Spleen (tissue), 11 donors: ENCODE measurements around the gene GRIP1. TPM values are rescaled to one million over a fixed set of nuclear protein-coding genes. Genes with fewer than 3 reads are reported as not detected.

Experiments used
- DNase-seq: peaks from one replicate; pipeline ENCODE4 v3.0.0-alpha.2; 2020
- H3K27ac ChIP-seq, 8 donors: fragments of 200-600 bp; sonication (generic) in 7 of 8; 1 replicate in 4 of 8; 2 replicates in 4 of 8; pipeline versions ENCODE4 v1.5.0 to v1.8.0; 2016 to 2021; ENCODE audit warnings: inconsistent platforms in 4 of 8, mild to moderate bottlenecking in 4 of 8, moderate library complexity in 1 of 8
- H3K27me3 ChIP-seq, 7 donors: fragments of 200-600 bp; sonication (generic) in 6 of 7; replicated peaks in 1 of 7; 1 replicate in 4 of 7; 2 replicates in 3 of 7; pipeline versions ENCODE4 v1.5.0 to v1.8.0; 2016 to 2021; ENCODE audit warnings: inconsistent platforms in 3 of 7, mild to moderate bottlenecking in 1 of 7
- H3K36me3 ChIP-seq, 6 donors: fragments of 200-600 bp; sonication (generic) in 5 of 6; 1 replicate in 4 of 6; 2 replicates in 2 of 6; pipeline versions ENCODE4 v1.5.0 to v1.8.0; 2016 to 2021; ENCODE audit warnings: inconsistent platforms in 2 of 6
- H3K4me1 ChIP-seq, 6 donors: fragments of 200-600 bp; sonication (generic) in 5 of 6; 1 replicate in 3 of 6; 2 replicates in 3 of 6; pipeline versions ENCODE4 v1.5.0 to v1.8.0; 2016 to 2021; ENCODE audit warnings: inconsistent platforms in 3 of 6
- H3K4me3 ChIP-seq, 8 donors: fragments of 200-600 bp; sonication (generic) in 7 of 8; 1 replicate in 4 of 8; 2 replicates in 4 of 8; pipeline versions ENCODE4 v1.5.0 to v1.8.0; 2016 to 2021; ENCODE audit warnings: inconsistent platforms in 4 of 8, mild to moderate bottlenecking in 4 of 8, moderate library complexity in 2 of 8
- H3K9me3 ChIP-seq, 8 donors: fragments of 200-600 bp; sonication (generic) in 7 of 8; 1 replicate in 4 of 8; 2 replicates in 4 of 8; pipeline versions ENCODE4 v1.5.0 to v1.8.0; 2016 to 2021; ENCODE audit warnings: inconsistent platforms in 4 of 8
- POLR2A ChIP-seq, 3 donors: fragments of 450-650 bp; IDR thresholded peaks; one replicate each; pipeline ENCODE4 v1.5.1; 2017; ENCODE audit warnings: antibody characterized with exemption in 3 of 3, mild to moderate bottlenecking in 1 of 3
- POLR2AphosphoS5 ChIP-seq, 3 donors: sonication (generic); formaldehyde crosslinking; IDR thresholded peaks; one replicate each; pipeline ENCODE4 v1.5.1; 2017; ENCODE audit warnings: antibody characterized with exemption in 3 of 3
- WGBS, 5 donors: extraction: QIAGEN DNeasy Blood & Tissue Kit in 3 of 5; methylation state at CpG; one replicate each; pipeline versions ENCODE4 v1.1.5 to v1.1.7; 2013 to 2018; 5-methylcytosine and 5-hydroxymethylcytosine counted together
- intact Hi-C: fragments of 100-400 bp; cut with DNase I; formaldehyde crosslinking; loops from one replicate; pipeline ENCODE4 v1.15.0; 2023; ENCODE audit warnings: low total_unique reads
- polyA plus RNA-seq, 3 donors: library from polyadenylated mRNA; stranded (reverse); fragments of 200-250 nt; gene quantifications; one replicate each; pipeline ENCODE4 v1.2.1, GENCODE V29; 2013
- total RNA-seq, 7 donors: library from RNA; depleted of rRNA in 3 of 7; stranded (reverse); fragments of >200 nt in 3 of 7; fragmentation: NEBNext Ultra II Directional in 4 of 7; extraction: Animal tissue kit (Norgen Biotek cat#: 25700) in 4 of 7; gene quantifications; one replicate each; pipeline versions ENCODE4 v1.1.0 to v1.2.1, GENCODE V29; 2016 to 2021
- TF ChIP-seq, protein P1 (sequence below), 11 experiments: fragments of 200-600 bp in 7 of 11; fragments of 450-650 bp in 4 of 11; sonication (generic) in 4 of 11; IDR thresholded peaks in 8 of 11; conservative IDR thresholded peaks in 3 of 11; 1 replicate in 7 of 11; 2 replicates in 4 of 11; pipeline versions ENCODE4 v1.4.0 to v1.8.0; 2016 to 2021; ENCODE audit warnings: antibody characterized with exemption in 11 of 11, inconsistent platforms in 4 of 11, mild to moderate bottlenecking in 1 of 11
- donor health status: healthy with polysubstance abuse.
- donor health status: DM: no; HTN: no; CAD: no; lungs with moderate emphysema.
- donor health status: DM: no; HTN: no; CAD: no.
- donor health status: Bipolar disorder and iron deficiency.
- donor health status: healthy.
- donor health status: DM: no; HTN: no; CAD: no.
- donor health status: DM: yes; HTN: yes; CAD: no.

Gene GRIP1
- total and polyA plus RNA-seq, 10 donors, result 0.35 to 15.2 (median 4.8) TPM

DNA sequence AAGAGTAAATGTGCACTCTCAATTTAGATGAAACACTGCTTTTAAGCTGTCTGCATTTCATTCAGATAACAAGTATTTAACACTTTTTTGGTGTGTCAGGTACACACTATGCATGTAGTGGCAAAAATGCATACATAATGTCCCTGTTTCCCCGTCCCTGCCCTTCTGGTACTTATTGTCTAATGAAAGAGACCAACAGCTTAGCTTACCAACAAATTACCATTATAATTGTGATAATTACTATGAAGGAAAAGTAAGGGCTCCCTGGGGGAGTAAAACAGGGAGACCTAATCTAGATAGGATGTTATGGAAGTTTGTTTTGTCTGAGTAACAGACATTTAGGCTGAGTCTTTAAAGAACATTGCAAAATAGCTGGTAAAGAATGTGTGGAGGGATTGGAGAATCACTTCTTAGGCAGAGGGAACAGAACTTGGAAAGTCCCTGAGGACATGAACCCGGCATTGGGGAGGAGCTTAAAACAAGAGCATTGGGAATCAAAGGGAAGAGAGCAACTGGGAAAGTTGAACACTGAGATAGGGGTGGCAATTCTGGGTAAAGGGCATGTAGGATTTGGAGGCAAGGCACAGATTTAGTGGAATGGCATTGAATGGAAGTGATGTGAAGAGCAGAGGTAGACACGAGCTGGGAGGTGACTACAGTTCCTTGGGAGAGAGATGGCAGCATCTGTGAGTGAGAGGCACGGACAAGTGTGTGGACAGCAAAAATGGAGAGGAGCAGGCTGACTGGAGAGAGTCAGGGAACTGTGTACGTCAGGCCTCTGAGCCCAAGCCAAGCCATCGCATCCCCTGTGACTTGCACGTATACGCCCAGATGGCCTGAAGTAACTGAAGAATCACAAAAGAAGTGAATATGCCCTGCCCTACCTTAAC lies 181.6 kb downstream of the GRIP1 start:
- no peaks in the 10 kb centered on the region for H3K9me3 ChIP-seq
- no peak for DNase-seq
- TF ChIP-seq POLR2A (IDR thresholded peaks at IDR 0.05), result no peak
- TF ChIP-seq, protein P1, sequence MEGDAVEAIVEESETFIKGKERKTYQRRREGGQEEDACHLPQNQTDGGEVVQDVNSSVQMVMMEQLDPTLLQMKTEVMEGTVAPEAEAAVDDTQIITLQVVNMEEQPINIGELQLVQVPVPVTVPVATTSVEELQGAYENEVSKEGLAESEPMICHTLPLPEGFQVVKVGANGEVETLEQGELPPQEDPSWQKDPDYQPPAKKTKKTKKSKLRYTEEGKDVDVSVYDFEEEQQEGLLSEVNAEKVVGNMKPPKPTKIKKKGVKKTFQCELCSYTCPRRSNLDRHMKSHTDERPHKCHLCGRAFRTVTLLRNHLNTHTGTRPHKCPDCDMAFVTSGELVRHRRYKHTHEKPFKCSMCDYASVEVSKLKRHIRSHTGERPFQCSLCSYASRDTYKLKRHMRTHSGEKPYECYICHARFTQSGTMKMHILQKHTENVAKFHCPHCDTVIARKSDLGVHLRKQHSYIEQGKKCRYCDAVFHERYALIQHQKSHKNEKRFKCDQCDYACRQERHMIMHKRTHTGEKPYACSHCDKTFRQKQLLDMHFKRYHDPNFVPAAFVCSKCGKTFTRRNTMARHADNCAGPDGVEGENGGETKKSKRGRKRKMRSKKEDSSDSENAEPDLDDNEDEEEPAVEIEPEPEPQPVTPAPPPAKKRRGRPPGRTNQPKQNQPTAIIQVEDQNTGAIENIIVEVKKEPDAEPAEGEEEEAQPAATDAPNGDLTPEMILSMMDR (IDR thresholded peaks at IDR 0.05 in 8 of 11, conservative IDR thresholded peaks at IDR 0.05 in 3 of 11), result no peak
- TF ChIP-seq POLR2AphosphoS5 (IDR thresholded peaks at IDR 0.05), result no peak
- H3K4me1 ChIP-seq, result no peaks in the 10 kb centered on the region
- WGBS, 5 donors, result 82 to 93% (median 86%) methylated on average over 8 of the region's 8 CpGs
- no peak overlapping the region for H3K4me3 ChIP-seq
- no peaks in the 10 kb centered on the region for H3K27me3 ChIP-seq
- intact Hi-C loops, result no loop called here
- no peak overlapping the region for H3K27ac ChIP-seq
- no peaks in the 10 kb centered on the region for H3K36me3 ChIP-seq

DNA sequence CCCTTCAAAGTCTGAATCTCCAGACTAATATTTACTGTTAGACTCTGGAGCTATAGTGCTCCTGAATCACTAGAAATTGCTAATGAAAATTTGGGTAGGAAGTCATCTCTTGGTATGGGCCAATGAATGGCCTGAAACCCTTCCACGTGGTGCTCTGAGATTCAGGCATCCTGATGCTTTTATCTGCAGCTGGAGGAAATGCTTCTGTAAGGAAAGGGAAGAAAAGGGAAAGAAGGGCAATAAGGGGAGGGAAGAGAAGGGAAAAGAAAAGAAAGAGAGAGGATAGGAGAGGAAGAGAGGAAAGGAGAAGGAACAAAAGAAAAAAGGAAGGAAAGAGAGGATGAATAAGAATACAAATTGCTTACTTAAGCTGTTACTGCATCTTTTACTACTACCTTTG lies 182.3 kb downstream of the GRIP1 start:
- TF ChIP-seq, protein P1 (IDR thresholded peaks at IDR 0.05 in 8 of 11, conservative IDR thresholded peaks at IDR 0.05 in 3 of 11), result no peak
- TF ChIP-seq POLR2AphosphoS5 (IDR thresholded peaks at IDR 0.05) (no peak), POLR2A (IDR thresholded peaks at IDR 0.05) (no peak)
- Histone ChIP-seq H3K36me3 (no peaks in the 10 kb centered on the region), H3K27me3 (no peaks in the 10 kb centered on the region), H3K4me1 (no peaks in the 10 kb centered on the region), H3K9me3 (no peaks in the 10 kb centered on the region), H3K4me3 (no peak overlapping the region), H3K27ac (no peak overlapping the region)
- no peak for DNase-seq
- 27 to 38% (median 28%) methylated on average over 1 of the region's 1 CpG for WGBS, 5 donors
- intact Hi-C loops, result no loop called here

DNA sequence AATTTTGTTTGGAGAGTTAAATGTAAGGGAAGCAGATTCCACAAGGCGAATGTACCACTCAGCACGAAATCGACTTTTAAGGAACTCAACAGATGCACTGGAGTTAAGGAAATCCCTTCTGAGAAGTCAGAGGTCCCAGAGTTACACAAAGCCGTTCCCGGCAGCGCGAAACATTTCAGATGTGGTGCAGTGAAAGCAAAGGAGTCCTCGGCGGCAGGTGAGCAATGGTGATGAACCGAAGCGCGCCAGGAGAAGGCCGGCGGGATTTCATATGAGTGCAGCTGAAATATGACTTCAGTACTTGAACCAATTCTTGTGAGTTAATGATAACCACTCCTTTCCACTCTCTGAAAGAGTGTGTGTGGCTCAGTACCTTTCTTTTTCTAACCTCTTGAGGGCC lies 183.2 kb downstream of the GRIP1 start:
- WGBS, 5 donors, result 89 to 95% (median 93%) methylated on average over 14 of the region's 14 CpGs
- Histone ChIP-seq H3K36me3 (no peaks in the 10 kb centered on the region), H3K27me3 (no peaks in the 10 kb centered on the region), H3K9me3 (no peaks in the 10 kb centered on the region), H3K4me3 (no peak overlapping the region), H3K27ac (no peak overlapping the region), H3K4me1 (no peaks in the 10 kb centered on the region)
- intact Hi-C loops, result no loop called here
- TF ChIP-seq POLR2A (IDR thresholded peaks at IDR 0.05), result no peak
- TF ChIP-seq, protein P1 (IDR thresholded peaks at IDR 0.05 in 8 of 11, conservative IDR thresholded peaks at IDR 0.05 in 3 of 11), result no peak
- TF ChIP-seq POLR2AphosphoS5 (IDR thresholded peaks at IDR 0.05), result no peak
- DNase-seq, result no peak

DNA sequence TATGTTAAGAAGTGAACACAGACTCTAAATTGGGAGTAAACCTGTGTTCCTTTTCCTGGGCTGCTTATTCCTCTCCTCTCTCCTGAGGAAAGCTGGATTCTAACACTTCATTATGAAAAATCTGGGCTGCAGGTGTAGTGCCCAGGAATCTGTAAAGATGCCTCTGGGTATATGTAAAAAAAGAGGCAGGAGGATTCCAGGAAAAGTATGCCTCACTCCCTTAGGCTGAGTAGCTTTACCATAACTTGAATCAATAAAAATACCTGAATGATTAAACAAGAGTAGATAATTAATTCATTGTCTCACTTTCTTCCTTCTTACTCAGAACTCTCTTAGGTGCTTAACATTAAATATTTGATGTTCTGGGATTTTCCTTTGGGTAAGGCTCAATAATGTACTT lies 185.1 kb downstream of the GRIP1 start:
- TF ChIP-seq, protein P1 (IDR thresholded peaks at IDR 0.05 in 8 of 11, conservative IDR thresholded peaks at IDR 0.05 in 3 of 11), result no peak
- TF ChIP-seq POLR2AphosphoS5 (IDR thresholded peaks at IDR 0.05), result no peak
- no peak for TF ChIP-seq POLR2A (IDR thresholded peaks at IDR 0.05)
- H3K27me3 ChIP-seq, result no peaks in the 10 kb centered on the region
- intact Hi-C loops, result no loop called here

More for the DNA sequence above, 185.1 kb downstream of the GRIP1 start:
- Histone ChIP-seq H3K4me3 (no peak overlapping the region), H3K27ac (no peak overlapping the region), H3K4me1 (no peaks in the 10 kb centered on the region), H3K36me3 (no peaks in the 10 kb centered on the region), H3K9me3 (no peaks in the 10 kb centered on the region)
- DNase-seq, result no peak
